Neural progenitor cell (in vitro differentiated cells): Measurements from ENCODE around the gene PIGQ. TPM values are rescaled to one million over a fixed set of nuclear protein-coding genes. Genes with fewer than 3 reads are reported as not detected.

Source experiments
- DNase-seq: peaks from one replicate; pipeline ENCODE4 v3.0.0-alpha.2; 2016; ENCODE audit warnings: low spot score
- H2AFZ ChIP-seq: fragments of 200-600 bp; sonication (generic); replicated peaks from 2 replicates; pipeline ENCODE4 v1.6.1; 2016; ENCODE audit warnings: antibody characterized with exemption
- H3F3A ChIP-seq: fragments of 200-600 bp; sonication (generic); 2 replicates; pipeline ENCODE4 v1.6.1; 2016; ENCODE audit warnings: antibody characterized with exemption, low read depth
- H3K27ac ChIP-seq: fragments of 200-600 bp; sonication (generic); 2 replicates; pipeline ENCODE4 v1.5.1; 2016; ENCODE audit warnings: mild to moderate bottlenecking
- H3K27me3 ChIP-seq: fragments of 200-600 bp; sonication (generic); 2 replicates; pipeline ENCODE4 v1.6.1; 2016; ENCODE audit warnings: mild to moderate bottlenecking, moderate library complexity
- H3K36me3 ChIP-seq: fragments of 200-600 bp; sonication (generic); 2 replicates; pipeline ENCODE4 v1.5.1; 2016
- H3K4me1 ChIP-seq: fragments of 200-600 bp; sonication (generic); 2 replicates; pipeline ENCODE4 v1.6.1; 2016; ENCODE audit warnings: mixed run types
- H3K4me2 ChIP-seq: fragments of 200-600 bp; sonication (generic); 2 replicates; pipeline ENCODE4 v1.6.1; 2016
- H3K4me3 ChIP-seq: fragments of 200-600 bp; sonication (generic); 2 replicates; pipeline ENCODE4 v1.5.1; 2016
- H3K79me2 ChIP-seq: fragments of 200-600 bp; sonication (generic); 2 replicates; pipeline ENCODE4 v1.6.1; 2016; ENCODE audit warnings: low read depth
- H3K9ac ChIP-seq: fragments of 200-600 bp; sonication (generic); 2 replicates; pipeline ENCODE4 v1.6.1; 2016
- H3K9me3 ChIP-seq: fragments of 200-600 bp; sonication (generic); 2 replicates; pipeline ENCODE4 v1.5.1; 2016; ENCODE audit warnings: low read depth
- H4K20me1 ChIP-seq: fragments of 200-600 bp; sonication (generic); 2 replicates; pipeline ENCODE4 v1.6.1; 2016; ENCODE audit warnings: low read depth
- H3K27ac Mint-ChIP-seq: 3 replicates; pipeline ENCODE4 v1.8.0; 2021; ENCODE audit warnings: mixed read lengths
- H3K27me3 Mint-ChIP-seq: 2 replicates; pipeline ENCODE4 v1.8.0; 2022; ENCODE audit warnings: low read depth, mild to moderate bottlenecking, inconsistent platforms, moderate library complexity, mixed read lengths; ENCODE audit not compliant: insufficient read depth
- H3K36me3 Mint-ChIP-seq: 3 replicates; pipeline ENCODE4 v1.8.0; 2021; ENCODE audit warnings: mixed read lengths
- H3K4me1 Mint-ChIP-seq: 3 replicates; pipeline ENCODE4 v1.8.0; 2021; ENCODE audit warnings: mixed read lengths
- H3K4me3 Mint-ChIP-seq: 3 replicates; pipeline ENCODE4 v1.8.0; 2021; ENCODE audit warnings: mild to moderate bottlenecking, moderate library complexity, mixed read lengths
- H3K9me3 Mint-ChIP-seq: 3 replicates; pipeline ENCODE4 v1.8.0; 2020; ENCODE audit warnings: mixed read lengths
- EZH2 ChIP-seq: fragments of 200-600 bp; sonication (generic); IDR thresholded peaks from 2 replicates; pipeline ENCODE4 v1.6.1; 2017; ENCODE audit warnings: antibody characterized with exemption, mild to moderate bottlenecking, moderate library complexity
- EZH2phosphoT487 ChIP-seq: fragments of 200-600 bp; sonication (generic); IDR thresholded peaks from 2 replicates; pipeline ENCODE4 v1.6.1; 2017; ENCODE audit warnings: antibody characterized with exemption
- total RNA-seq: library from RNA; depleted of rRNA; stranded (reverse); fragments of >200 nt; gene quantifications from 2 replicates; pipeline ENCODE4 v1.2.3, GENCODE V29; 2015; ENCODE audit warnings: low replicate concordance
- TF ChIP-seq, protein P1 (sequence below): fragments of 200-600 bp; sonication (generic); IDR thresholded peaks from 2 replicates; pipeline ENCODE4 v1.5.1; 2017; ENCODE audit warnings: antibody characterized with exemption, mild to moderate bottlenecking

The PIGQ gene
- total RNA-seq, 1 donor from 2014 or later = 16.1 TPM

GRCh38 chr16:583470-583814 lies 13.7 kb downstream of the PIGQ start:
- Mint-ChIP-seq H3K4me3 (no peak overlapping the region), H3K4me1 (peaks cover 13% of the 10 kb centered on the region), H3K27ac (no peak overlapping the region), H3K36me3 (no peaks in the 10 kb centered on the region), H3K9me3 (no peaks in the 10 kb centered on the region), H3K27me3 (peaks cover 6% of the 10 kb centered on the region)
- Histone ChIP-seq H3K4me3 (no peak overlapping the region), H3K4me1 (peaks cover 2% of the 10 kb centered on the region), H3K27me3 (peaks cover 37% of the 10 kb centered on the region), H3K4me2 (peak overlapping the region; percentile 55), H3F3A (peaks cover 25% of the 10 kb centered on the region), H4K20me1 (peaks cover 58% of the 10 kb centered on the region), H3K79me2 (peaks cover 8% of the 10 kb centered on the region), H3K36me3 (no peaks in the 10 kb centered on the region), H2AFZ (no peak overlapping the region), H3K9ac (no peak overlapping the region), H3K27ac (no peak overlapping the region), H3K9me3 (no peaks in the 10 kb centered on the region)
- no peak for DNase-seq
- TF ChIP-seq EZH2phosphoT487 (no peak), EZH2 (no peak)
- TF ChIP-seq, protein P1, sequence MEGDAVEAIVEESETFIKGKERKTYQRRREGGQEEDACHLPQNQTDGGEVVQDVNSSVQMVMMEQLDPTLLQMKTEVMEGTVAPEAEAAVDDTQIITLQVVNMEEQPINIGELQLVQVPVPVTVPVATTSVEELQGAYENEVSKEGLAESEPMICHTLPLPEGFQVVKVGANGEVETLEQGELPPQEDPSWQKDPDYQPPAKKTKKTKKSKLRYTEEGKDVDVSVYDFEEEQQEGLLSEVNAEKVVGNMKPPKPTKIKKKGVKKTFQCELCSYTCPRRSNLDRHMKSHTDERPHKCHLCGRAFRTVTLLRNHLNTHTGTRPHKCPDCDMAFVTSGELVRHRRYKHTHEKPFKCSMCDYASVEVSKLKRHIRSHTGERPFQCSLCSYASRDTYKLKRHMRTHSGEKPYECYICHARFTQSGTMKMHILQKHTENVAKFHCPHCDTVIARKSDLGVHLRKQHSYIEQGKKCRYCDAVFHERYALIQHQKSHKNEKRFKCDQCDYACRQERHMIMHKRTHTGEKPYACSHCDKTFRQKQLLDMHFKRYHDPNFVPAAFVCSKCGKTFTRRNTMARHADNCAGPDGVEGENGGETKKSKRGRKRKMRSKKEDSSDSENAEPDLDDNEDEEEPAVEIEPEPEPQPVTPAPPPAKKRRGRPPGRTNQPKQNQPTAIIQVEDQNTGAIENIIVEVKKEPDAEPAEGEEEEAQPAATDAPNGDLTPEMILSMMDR = no peak

DNA sequence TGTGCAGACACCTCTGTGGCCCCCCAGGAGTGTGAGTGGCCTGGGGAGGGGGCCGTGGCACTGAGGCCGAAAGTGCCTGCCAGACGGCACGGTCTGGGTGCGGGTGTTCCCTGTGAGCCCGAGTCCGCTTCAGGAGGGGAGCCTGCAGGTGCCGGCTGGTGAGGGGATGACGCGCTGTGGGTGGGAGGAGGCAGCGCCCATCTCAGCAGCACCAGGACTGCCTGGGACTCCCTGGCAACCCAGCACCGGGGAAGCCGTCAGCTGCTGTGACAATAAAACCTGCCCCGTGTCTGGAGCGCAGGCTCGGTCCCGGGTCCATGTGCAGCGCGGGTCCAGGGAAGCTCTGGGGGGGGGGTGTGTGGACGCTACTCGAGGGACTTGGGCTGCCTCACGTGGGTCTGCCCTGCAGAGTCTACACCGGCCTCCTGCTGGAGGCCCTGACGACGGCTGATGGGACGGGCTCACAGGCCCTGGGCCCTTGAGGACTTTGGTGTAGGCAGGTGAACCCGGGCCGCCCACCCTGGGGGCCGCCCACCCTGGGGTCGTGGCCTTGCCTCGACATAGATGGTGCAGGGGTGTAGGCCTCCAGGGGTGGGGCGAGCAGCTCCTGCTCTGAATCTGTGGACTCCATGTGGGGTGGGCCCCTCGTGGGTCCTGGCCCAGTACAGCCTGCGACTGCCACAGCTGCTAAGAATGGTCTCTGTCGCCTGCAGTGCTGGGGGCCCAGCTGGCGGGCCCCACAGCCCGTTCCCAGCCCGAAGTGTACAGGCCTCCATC lies 14.2 kb downstream of the PIGQ start:
- no peaks in the 10 kb centered on the region for H3K9me3 ChIP-seq
- H2AFZ ChIP-seq = no peak overlapping the region
- Mint-ChIP-seq H3K36me3 (no peaks in the 10 kb centered on the region), H3K4me3 (no peak overlapping the region), H3K4me1 (peaks cover 14% of the 10 kb centered on the region), H3K9me3 (no peaks in the 10 kb centered on the region), H3K27ac (no peak overlapping the region), H3K27me3 (peaks cover 6% of the 10 kb centered on the region)
- H3K79me2 ChIP-seq = peaks cover 9% of the 10 kb centered on the region
- peaks cover 37% of the 10 kb centered on the region for H3K27me3 ChIP-seq
- no peaks in the 10 kb centered on the region for H3K36me3 ChIP-seq
- peaks cover 30% of the 10 kb centered on the region for H3F3A ChIP-seq
- H3K27ac ChIP-seq = no peak overlapping the region
- peak overlapping the region; percentile 55 for H3K4me2 ChIP-seq
- H3K4me1 ChIP-seq = peaks cover 2% of the 10 kb centered on the region
- TF ChIP-seq, protein P1 = no peak
- no peak for TF ChIP-seq EZH2phosphoT487
- no peak for TF ChIP-seq EZH2
- no peak overlapping the region for H3K4me3 ChIP-seq
- no peak overlapping the region for H3K9ac ChIP-seq
- H4K20me1 ChIP-seq = peaks cover 55% of the 10 kb centered on the region
- no peak for DNase-seq

GRCh38 chr16:585351-585750 lies 15.6 kb downstream of the PIGQ start:
- Histone ChIP-seq H3K4me2 (no peak overlapping the region), H3K9ac (no peak overlapping the region), H3K36me3 (no peaks in the 10 kb centered on the region), H3K9me3 (no peaks in the 10 kb centered on the region), H4K20me1 (peaks cover 53% of the 10 kb centered on the region), H3K4me1 (peaks cover 2% of the 10 kb centered on the region), H3F3A (peaks cover 30% of the 10 kb centered on the region), H3K27me3 (peaks cover 37% of the 10 kb centered on the region), H3K79me2 (peaks cover 10% of the 10 kb centered on the region), H3K4me3 (no peak overlapping the region), H2AFZ (no peak overlapping the region), H3K27ac (no peak overlapping the region)
- DNase-seq = peak; percentile 56
- Mint-ChIP-seq H3K4me3 (peak overlapping the region; percentile 59), H3K9me3 (no peaks in the 10 kb centered on the region), H3K36me3 (no peaks in the 10 kb centered on the region), H3K27ac (no peak overlapping the region), H3K4me1 (peaks cover 14% of the 10 kb centered on the region), H3K27me3 (peaks cover 6% of the 10 kb centered on the region)
- TF ChIP-seq EZH2phosphoT487 = no peak
- TF ChIP-seq, protein P1 = peak; percentile 11
- no peak for TF ChIP-seq EZH2
